HG03108 (cell line): Measurements from ENCODE around the gene ECEL1.

Experiments used
- ATAC-seq: cut with Tn5 transposase; IDR thresholded peaks from one replicate; pipeline ENCODE4 v1.9.1; 2021; ENCODE audit warnings: moderate library complexity; ENCODE audit not compliant: unreplicated experiment

ECEL1 gene

GRCh38 chr2:232484628-232485347, 2.8 kb downstream of the ECEL1 start:
- no peak for ATAC-seq

DNA sequence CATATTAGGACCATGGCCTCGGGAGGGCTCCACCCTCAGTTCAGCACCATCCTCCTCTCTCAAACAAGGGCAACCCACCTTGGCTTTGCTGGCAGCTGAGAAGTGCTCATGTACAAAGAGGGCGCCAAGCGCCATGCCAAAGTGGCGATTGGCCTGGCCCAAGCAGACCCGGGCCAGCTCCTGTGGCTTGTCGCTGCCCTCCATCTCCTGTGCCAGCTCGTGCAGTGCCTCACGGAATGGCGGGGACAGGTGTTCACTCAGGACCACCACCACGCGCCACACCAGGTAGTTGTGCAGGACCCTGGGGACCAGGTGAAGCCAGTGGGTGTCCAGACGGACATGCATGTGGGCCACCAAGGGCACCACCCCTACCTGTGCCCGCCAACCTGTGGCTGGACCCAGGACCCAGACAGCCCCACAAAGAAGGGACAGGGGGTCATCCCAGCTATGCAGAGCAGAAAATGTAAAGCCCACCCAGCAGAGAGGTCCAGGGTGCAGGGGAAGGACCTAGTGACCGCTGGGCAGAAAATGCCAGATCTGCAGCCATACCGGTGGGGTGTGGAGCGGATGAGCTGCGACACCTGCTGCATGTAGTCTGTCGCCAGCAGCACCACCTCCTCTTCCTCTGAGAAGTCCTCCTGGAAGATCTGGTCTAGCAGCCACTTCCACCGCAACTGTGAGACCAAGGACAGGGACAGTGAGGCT, 3.6 kb downstream of the ECEL1 start:
- ATAC-seq: no peak

GRCh38 chr2:232483311-232483922, 4.2 kb downstream of the ECEL1 start:
- no peak for ATAC-seq

DNA sequence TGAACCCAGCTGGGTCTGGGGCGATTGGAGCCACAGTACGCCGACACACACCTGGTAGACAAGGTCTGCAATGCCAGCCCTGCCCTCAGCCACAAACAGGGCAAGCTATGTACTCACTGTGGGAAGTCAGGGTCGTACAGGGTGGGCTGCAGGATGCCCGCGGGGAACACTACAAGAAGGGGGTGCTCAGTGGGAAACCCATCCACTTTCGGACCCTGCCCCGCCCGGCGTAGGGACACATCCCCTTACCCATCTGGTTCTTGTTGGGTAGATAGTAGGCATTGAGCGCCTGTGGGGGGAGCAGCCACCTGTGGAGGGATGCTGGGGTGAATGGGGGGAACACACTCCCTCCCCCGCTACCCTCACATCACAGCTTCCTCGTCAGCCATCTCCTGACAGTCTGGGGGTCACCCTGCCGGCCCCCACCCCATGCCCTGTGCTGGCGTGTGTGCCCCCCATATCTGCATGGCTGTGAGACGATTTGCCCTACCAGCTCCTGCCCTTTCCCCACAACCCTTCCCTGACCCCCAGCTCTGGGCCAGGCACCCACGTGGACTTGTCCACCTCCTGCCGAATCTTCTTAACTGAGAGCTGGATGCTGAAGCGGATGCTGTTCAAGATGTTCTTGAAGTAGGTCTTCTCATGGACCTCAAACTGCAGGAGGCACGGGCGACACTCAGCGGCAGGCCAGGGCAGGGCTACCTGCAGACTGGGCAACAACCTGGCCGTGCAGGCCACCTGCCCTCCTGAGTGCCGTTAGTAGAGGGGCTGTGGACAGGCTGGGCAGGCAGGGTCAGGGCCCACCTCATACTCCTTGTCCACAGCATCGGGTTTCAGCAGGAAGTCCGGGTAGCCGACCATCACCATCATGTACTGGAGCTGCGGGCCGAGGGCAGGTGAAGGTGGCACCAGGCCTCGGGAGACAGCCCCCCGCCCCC, 5.1 kb downstream of the ECEL1 start:
- no peak for ATAC-seq

DNA sequence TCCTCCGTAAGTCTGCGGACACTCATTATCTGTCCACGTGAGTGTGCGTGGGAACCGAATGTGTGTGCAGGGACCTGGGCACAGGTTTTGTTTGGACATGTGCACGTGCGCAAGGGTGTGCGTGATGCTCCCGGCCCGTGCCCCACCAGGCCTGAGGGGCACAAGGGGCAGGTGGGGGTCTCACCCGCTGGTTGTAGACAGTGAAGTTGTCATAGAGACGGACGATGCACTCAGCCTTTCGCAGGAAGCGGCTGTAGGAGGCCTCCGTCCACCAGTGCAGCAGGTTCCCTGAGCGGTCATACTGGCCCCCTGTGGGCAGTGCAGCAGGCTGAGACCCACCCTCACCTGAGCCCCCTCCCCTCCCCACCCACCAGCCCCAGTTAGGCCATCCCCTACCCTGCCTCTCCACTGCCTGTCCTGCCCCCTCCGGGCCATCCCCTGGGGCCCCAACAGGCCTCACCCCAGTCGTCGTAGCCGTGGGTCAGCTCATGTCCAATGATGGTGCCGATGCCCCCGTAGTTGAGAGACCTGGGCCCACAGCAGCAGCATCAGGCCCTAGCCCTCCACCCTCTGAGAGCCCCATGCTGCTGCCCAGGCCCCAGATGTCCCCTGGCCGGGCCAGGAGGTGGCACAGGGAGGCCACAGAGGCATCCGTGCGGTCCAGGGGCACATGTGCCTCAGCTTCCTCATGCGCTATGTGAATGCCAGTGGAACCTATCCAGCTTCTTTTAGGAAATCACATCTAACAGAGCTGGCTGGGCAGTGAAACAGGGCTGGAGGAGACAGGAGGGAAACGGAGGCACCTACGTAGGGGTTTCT, 6.1 kb downstream of the ECEL1 start:
- no peak for ATAC-seq

DNA sequence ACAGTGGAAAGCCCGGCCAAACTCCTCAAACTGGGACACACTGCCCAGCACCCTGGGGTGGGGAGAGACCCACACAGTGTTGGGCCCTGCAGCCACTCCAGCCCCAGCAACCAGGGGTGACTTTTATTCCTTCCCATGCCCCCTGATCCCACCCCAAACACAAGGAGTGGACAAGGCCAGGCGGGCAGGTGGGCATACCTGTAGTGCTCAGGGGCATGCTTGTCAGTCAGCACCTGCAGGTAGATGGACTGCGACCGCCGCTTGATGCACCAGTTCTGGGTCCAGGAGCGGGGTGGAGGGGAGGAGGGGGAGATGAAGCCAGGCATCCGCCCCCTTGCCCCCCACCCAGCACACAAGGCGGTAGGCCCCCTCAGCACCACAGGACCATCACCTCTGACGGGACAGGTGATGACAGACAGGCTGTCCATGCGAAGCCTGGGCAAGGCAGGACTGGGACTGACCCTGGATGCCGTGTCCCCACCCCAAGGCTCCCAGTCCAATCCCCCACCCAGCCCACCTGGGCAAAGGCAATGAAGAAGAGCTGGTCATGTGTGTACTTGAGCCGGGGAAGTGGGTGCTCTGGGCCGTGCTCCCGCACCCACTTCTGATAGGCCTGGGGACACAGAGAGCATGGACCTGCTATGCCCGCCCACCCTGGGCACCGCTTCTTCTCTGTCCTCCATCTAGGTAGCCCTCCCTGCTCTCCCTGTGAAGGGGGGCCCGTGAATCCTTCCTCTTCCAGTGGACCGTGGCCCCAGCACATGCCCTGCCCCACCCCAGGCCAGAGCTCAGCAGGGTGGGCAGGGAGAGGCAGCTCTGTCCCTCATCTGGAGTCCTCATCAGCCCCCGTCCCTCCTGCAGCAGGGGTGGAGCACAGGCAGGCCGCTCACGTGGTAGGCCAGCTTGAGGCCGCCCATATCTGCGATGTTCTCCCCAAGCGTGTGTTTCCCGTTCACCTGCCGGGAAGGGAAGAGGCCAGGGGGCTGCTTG, 7.1 kb downstream of the ECEL1 start:
- ATAC-seq: no peak

DNA sequence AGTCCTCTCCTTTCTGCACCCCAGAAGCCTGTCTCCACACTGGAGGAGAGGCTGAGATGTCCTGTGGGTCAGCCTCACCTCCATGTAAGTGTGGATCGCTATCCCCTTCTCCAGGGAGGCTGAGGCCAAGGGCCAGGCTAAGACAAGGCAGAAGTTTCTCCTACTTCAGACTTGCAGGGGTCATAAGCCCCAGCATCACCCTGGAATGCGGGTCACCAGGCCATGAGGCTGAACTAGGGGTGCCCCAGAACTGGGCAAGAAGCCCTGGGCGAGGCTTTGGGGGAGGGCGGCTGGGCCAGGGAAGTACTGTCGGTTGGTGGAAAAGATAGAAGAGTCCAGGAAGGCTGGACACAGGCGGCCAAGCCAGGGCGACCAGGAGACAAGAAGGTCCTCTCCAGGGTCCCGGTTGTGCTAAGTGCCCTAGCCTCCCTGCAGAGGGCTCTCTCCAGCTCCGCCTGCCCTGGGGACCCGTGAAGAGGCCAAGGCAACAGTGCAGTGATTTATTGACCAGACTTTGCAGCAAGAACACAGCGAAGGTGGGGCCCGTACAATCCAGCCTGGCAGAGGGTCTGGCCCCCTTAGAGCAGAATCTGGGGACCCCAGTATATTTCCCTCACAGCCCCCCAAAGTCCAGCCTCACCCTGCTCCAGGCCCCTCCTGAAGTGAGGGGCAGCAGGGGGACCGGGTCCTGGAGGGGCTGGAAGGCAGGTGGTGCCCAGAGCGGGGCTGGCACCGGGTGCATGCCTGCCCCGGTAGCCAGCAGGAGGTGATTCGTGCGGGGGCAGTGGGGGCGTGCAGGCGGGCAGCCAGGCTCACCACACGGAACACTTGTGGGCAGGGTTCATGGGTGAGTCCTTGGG, 8.1 kb downstream of the ECEL1 start:
- ATAC-seq: no peak

- ATAC-seq: no peak
Observed at GRCh38 chr2:232478571-232479340, 8.9 kb downstream of the ECEL1 start.

- ATAC-seq: no peak
Observed at GRCh38 chr2:232477751-232478510, 9.7 kb downstream of the ECEL1 start.

DNA sequence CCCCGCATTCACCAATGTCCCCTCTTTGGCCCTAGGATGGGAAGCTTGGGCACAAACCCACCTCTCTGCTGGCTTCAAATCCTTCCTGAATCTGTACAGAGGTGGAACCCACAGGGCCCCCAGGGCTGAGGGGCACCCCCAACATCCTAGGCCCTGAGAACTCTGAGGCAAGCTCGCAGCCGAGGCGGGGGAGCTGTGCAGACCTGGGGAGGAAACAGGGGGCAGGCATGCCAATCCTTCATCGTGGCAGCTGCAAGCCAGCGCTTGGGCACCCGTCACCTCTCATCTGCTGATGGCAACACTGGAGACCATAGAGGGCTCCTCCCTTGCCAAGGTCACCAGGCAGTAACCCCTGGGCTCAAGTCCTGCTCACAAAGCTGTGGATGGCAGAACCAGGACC, 10.8 kb downstream of the ECEL1 start:
- no peak for ATAC-seq

DNA sequence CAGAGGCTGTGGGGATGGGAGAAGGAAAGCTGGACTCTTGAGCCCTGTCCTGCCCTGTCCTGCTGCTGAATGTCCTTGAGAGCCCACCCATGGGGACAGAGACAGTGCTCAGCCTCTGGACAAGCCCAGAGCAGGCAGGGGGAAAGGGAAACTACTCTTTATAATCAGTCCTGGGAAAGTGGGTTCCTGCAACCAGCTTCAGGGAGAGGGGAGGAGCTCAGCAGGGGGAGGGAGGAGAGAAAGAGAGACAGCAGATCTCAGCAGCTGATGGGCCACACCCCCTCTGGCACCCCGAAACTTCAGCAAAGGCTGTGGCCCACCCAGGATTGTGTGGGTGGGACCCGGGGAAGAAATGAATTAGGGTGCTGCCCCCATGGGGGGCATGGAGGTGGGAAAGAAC, 11.6 kb downstream of the ECEL1 start:
- no peak for ATAC-seq

- no peak for ATAC-seq
Observed at GRCh38 chr2:232473467-232473890, 14.2 kb downstream of the ECEL1 start.

- no peak for ATAC-seq
Observed at GRCh38 chr2:232466221-232466620, 21.4 kb downstream of the ECEL1 start.

GRCh38 chr2:232465061-232465460, 22.6 kb downstream of the ECEL1 start:
- ATAC-seq: no peak

DNA sequence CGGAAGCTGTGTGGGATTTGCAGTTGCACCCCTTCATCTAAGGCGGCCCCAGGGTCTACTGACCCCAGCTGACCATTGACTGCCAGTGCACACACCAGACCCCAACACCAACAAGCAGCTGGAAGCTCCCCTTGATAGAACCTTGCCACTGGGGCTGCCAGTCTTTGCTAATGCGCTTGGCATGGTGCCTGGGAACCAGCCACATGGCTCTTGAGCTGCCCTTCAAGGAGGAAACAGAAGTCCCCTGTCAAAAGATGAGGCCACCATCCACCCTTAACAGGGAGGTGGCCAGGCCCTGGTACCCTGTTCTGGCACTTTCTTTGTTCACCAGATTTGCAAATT, 23.1 kb downstream of the ECEL1 start:
- ATAC-seq: no peak

- ATAC-seq: no peak
Observed at GRCh38 chr2:232463701-232464543, 23.7 kb downstream of the ECEL1 start.
